NCI-H1930 (cell line): ENCODE data around the gene EFNB2.

Experiments
- DNase-seq, 2 experiments: peaks; one replicate each; lab custom pipeline; 2025; lab: John Stamatoyannopoulos, UW

EFNB2 gene

GRCh38 chr13:106500445-106500844 is 35.0 kb downstream of the EFNB2 start:
- no peak for DNase-seq

GRCh38 chr13:106499896-106500295 is 35.6 kb downstream of the EFNB2 start:
- no peak for DNase-seq

- no peak for DNase-seq
Observed at GRCh38 chr13:106499113-106499512, 36.3 kb downstream of the EFNB2 start.

- DNase-seq = no peak
Observed at GRCh38 chr13:106498571-106498970, 36.9 kb downstream of the EFNB2 start.

- DNase-seq = no peak
Observed at GRCh38 chr13:106498158-106498557, 37.3 kb downstream of the EFNB2 start.

- no peak for DNase-seq
Observed at GRCh38 chr13:106497079-106497478, 38.4 kb downstream of the EFNB2 start.

- no peak for DNase-seq
Observed at GRCh38 chr13:106496072-106496997, 39.1 kb downstream of the EFNB2 start.

- DNase-seq = no peak
Observed at GRCh38 chr13:106494936-106495335, 40.5 kb downstream of the EFNB2 start.

GRCh38 chr13:106494506-106494905 is 41.0 kb downstream of the EFNB2 start:
- DNase-seq = no peak

- no peak for DNase-seq
Observed at GRCh38 chr13:106493533-106494220, 41.8 kb downstream of the EFNB2 start.

GRCh38 chr13:106492588-106493475 is 42.6 kb downstream of the EFNB2 start:
- no peak for DNase-seq

- no peak for DNase-seq
Observed at GRCh38 chr13:106491928-106492587, 43.4 kb downstream of the EFNB2 start.

- DNase-seq = no peak
Observed at GRCh38 chr13:106491463-106491862, 44.0 kb downstream of the EFNB2 start.

GRCh38 chr13:106490569-106491321 is 44.7 kb downstream of the EFNB2 start:
- DNase-seq = no peak

- DNase-seq = no peak
Observed at GRCh38 chr13:106489849-106490568, 45.5 kb downstream of the EFNB2 start.

- no peak for DNase-seq
Observed at GRCh38 chr13:106488686-106489085, 46.8 kb downstream of the EFNB2 start.

- no peak for DNase-seq
Observed at GRCh38 chr13:106488076-106488475, 47.4 kb downstream of the EFNB2 start.

- DNase-seq = no peak
Observed at GRCh38 chr13:106487129-106487528, 48.3 kb downstream of the EFNB2 start.

GRCh38 chr13:106486287-106486686 is 49.2 kb downstream of the EFNB2 start:
- DNase-seq = no peak

GRCh38 chr13:106484537-106485193 is 50.8 kb downstream of the EFNB2 start:
- DNase-seq = no peak
